Lower lobe of right lung (tissue), 2 donors: Measurements from ENCODE around the gene CMC1. TPM values are rescaled to one million over a fixed set of nuclear protein-coding genes. Genes with fewer than 3 reads are reported as not detected.

Source experiments
- ATAC-seq, 2 donors: fragments of 200-7000 bp; cut with Tn5 transposase; one replicate each; pipeline ENCODE4 v1.9.1; 2020 to 2022; ENCODE audit warnings: mild to moderate bottlenecking in 2 of 2, moderate library complexity in 2 of 2
- DNase-seq: peaks from one replicate; pipeline ENCODE4 v3.0.0-alpha.2; 2020
- H3K27ac ChIP-seq: fragments of 200-600 bp; one replicate; pipeline ENCODE4 v1.8.0; 2022
- H3K27me3 ChIP-seq: fragments of 200-600 bp; one replicate; pipeline ENCODE4 v1.8.0; 2022; ENCODE audit warnings: low read depth
- H3K36me3 ChIP-seq: fragments of 200-600 bp; one replicate; pipeline ENCODE4 v1.8.0; 2022; ENCODE audit warnings: mild to moderate bottlenecking
- H3K4me1 ChIP-seq: fragments of 200-600 bp; one replicate; pipeline ENCODE4 v1.8.0; 2022
- H3K4me3 ChIP-seq: fragments of 200-600 bp; one replicate; pipeline ENCODE4 v1.8.0; 2022; ENCODE audit warnings: mild to moderate bottlenecking
- H3K9me3 ChIP-seq: fragments of 200-600 bp; one replicate; pipeline ENCODE4 v1.8.0; 2022
- intact Hi-C: fragments of 100-400 bp; cut with DNase I; formaldehyde crosslinking; loops from one replicate; pipeline ENCODE4 v1.11.0; 2022
- total RNA-seq: library from RNA; stranded (reverse); fragmentation: NEBNext Ultra II Directional; extraction: Animal tissue kit (Norgen Biotek cat#: 25700); gene quantifications from one replicate; pipeline ENCODE4 v1.2.1, GENCODE V29; 2021
- TF ChIP-seq, protein P1 (sequence below): fragments of 200-600 bp; IDR thresholded peaks from one replicate; pipeline ENCODE4 v1.8.0; 2022; ENCODE audit warnings: antibody characterized with exemption, mild to moderate bottlenecking
- donor health status: DM: no; HTN: yes; CAD: no; lungs with severe emphysema.

The CMC1 gene
- total RNA-seq, 1 donor from 2014 or later: 23.6 TPM

DNA sequence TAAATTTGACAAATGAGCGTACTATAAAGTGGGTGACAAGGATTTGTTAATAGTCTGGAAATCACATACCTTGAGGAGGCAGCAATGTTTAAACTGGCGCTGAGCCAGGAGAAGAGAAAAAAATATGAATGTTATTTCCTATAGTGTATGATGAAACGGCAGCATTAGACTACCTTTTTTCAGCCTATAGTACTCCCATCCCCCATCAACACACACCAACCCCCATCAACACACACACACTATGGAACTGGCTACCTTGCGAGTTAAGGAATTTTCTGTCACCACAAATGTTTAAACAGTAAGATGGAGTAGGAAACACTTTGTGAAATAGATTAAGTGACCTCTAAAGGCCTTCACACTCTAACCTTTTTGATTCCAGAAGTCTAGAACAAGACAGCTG lies 60.3 kb downstream of the CMC1 start:
- no peaks in the 10 kb centered on the region for H3K4me1 ChIP-seq
- H3K9me3 ChIP-seq: no peaks in the 10 kb centered on the region
- TF ChIP-seq, protein P1, sequence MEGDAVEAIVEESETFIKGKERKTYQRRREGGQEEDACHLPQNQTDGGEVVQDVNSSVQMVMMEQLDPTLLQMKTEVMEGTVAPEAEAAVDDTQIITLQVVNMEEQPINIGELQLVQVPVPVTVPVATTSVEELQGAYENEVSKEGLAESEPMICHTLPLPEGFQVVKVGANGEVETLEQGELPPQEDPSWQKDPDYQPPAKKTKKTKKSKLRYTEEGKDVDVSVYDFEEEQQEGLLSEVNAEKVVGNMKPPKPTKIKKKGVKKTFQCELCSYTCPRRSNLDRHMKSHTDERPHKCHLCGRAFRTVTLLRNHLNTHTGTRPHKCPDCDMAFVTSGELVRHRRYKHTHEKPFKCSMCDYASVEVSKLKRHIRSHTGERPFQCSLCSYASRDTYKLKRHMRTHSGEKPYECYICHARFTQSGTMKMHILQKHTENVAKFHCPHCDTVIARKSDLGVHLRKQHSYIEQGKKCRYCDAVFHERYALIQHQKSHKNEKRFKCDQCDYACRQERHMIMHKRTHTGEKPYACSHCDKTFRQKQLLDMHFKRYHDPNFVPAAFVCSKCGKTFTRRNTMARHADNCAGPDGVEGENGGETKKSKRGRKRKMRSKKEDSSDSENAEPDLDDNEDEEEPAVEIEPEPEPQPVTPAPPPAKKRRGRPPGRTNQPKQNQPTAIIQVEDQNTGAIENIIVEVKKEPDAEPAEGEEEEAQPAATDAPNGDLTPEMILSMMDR: no peak
- ATAC-seq (peak; percentile 61 to 70), DNase-seq (no peak)
- intact Hi-C loops: no loop called here
- H3K27me3 ChIP-seq: no peaks in the 10 kb centered on the region
- no peak overlapping the region for H3K4me3 ChIP-seq
- H3K27ac ChIP-seq: no peak overlapping the region
- no peaks in the 10 kb centered on the region for H3K36me3 ChIP-seq

DNA sequence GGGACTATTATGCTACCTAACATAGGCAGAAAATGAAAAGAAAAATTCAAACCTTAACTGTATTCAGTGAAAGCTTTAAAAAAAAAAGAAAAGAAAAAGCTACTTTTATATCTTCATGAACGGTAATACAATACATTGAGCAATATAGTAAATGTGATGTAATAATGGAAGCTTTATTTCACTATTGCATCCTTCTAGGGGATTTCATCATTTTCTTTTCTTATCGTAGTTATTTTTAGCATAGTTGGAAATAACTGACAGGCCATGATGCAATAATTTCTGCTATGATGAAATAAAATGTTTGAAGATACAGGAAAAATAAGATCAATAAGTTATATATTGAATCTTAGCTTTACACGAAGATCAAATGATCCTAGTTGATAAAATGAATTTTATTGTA lies 66.8 kb downstream of the CMC1 start:
- Histone ChIP-seq H3K4me3 (no peak overlapping the region), H3K36me3 (no peaks in the 10 kb centered on the region), H3K27me3 (no peaks in the 10 kb centered on the region), H3K4me1 (no peaks in the 10 kb centered on the region), H3K9me3 (no peaks in the 10 kb centered on the region), H3K27ac (no peak overlapping the region)
- intact Hi-C loops: no loop called here
- DNase-seq: no peak
- TF ChIP-seq, protein P1: no peak
- ATAC-seq: no peak

DNA sequence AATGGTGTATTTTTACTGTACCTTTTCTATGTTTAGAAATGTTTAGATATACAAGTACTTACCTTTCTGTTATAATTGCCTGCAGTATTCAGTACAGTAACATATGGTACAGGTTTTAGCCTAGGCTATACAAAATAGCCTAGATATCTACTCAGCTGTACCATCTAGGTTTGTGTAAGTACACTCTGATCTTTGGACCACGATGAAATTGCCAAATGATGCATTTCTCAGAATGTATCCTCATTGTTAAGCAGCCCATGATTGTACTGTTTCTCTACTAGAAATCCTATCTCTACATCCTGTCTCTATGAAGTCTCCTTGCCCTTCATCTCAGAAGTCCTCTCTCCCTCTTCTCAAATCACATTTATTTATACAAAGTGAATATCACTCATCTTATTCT lies 74.3 kb downstream of the CMC1 start:
- H3K36me3 ChIP-seq: peaks cover 22% of the 10 kb centered on the region
- no peak overlapping the region for H3K4me3 ChIP-seq
- intact Hi-C loops: no loop called here
- H3K9me3 ChIP-seq: no peaks in the 10 kb centered on the region
- no peak overlapping the region for H3K27ac ChIP-seq
- TF ChIP-seq, protein P1: no peak
- no peaks in the 10 kb centered on the region for H3K27me3 ChIP-seq
- H3K4me1 ChIP-seq: no peaks in the 10 kb centered on the region
- ATAC-seq: no peak
- no peak for DNase-seq

DNA sequence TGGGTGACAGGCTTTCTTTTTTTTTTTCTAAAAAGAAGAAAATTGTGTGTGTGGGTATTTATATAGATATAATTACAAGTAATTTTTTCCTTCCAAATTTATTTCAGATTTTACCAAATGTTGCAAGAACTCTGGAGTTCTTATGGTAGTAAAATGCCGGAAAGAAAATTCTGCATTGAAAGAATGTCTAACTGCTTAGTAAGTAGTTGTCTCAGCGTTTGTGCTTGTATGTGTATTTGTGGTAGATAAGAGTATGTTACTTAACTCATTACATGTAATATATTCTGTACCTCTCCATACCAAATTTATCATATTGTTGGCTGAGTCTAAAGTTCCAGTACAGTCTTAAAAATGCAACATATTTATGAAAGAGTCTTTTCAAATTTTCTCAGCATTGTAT lies 74.8 kb downstream of the CMC1 start:
- Histone ChIP-seq H3K4me1 (no peaks in the 10 kb centered on the region), H3K9me3 (no peaks in the 10 kb centered on the region), H3K27me3 (no peaks in the 10 kb centered on the region), H3K27ac (no peak overlapping the region), H3K36me3 (peaks cover 25% of the 10 kb centered on the region), H3K4me3 (no peak overlapping the region)
- intact Hi-C loops: no loop called here
- TF ChIP-seq, protein P1: no peak
- ATAC-seq: no peak
- no peak for DNase-seq

DNA sequence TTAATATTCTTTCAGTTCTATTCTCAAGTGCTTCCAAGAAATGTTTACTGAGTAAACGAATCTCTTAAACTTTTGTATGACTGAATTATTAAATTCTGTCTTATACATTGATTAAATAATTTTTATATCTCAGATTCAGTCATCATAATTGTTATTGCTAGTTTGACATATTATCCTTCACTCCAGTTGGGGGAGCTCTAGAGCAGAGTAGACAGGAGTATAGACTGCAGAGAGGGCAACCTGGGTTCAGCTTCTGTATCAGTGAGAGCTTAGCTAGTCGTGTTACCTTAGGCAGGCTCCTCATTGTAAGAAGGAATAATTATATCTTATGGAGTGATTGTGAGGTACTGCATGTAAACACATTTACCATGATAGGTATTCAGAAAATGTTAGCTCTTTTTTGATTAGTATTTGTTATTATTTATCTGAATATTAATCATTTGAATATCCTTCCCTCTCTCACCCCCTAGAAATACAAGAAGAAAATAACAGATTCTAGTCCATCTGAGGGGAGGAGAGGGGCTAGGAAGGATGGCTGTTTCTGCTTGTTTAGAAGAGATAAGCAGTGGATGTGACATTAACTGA lies 76.1 kb downstream of the CMC1 start:
- ATAC-seq (peak; percentile 79 to 82), DNase-seq (no peak)
- H3K27ac ChIP-seq: no peak overlapping the region
- H3K9me3 ChIP-seq: no peaks in the 10 kb centered on the region
- intact Hi-C loops: no loop called here
- no peaks in the 10 kb centered on the region for H3K27me3 ChIP-seq
- H3K4me1 ChIP-seq: no peaks in the 10 kb centered on the region
- H3K36me3 ChIP-seq: peaks cover 29% of the 10 kb centered on the region
- no peak overlapping the region for H3K4me3 ChIP-seq
- TF ChIP-seq, protein P1: peak; percentile 68
